HepG2 (cell line): ENCODE data around the gene RPL34. TPM values are rescaled to one million over a fixed set of nuclear protein-coding genes. Genes with fewer than 3 reads are reported as not detected.

Experiments
- ATAC-seq: fragments of 200-7000 bp; cut with Tn5 transposase; 3 replicates; pipeline ENCODE4 v1.9.1; 2020; ENCODE audit warnings: mild to moderate bottlenecking, moderate library complexity
- BruUV-seq: library from RNA; stranded (reverse); fragments of 400-500 nt; replicated peaks from 2 replicates; lab custom pipeline; 2021; lab: Mats Ljungman, UMichigan
- CTCF ChIA-PET: fragments of 300-600 bp; formaldehyde crosslinking; extraction: SDS; loops from one replicate; lab custom pipeline; 2021; ENCODE audit warnings: low total read pairs, inconsistent platforms, low intra/inter-chr PET ratio; lab: Yijun Ruan, JAX
- POLR2A ChIA-PET: fragments of 350-600 bp; sonication (Branson Sonifier 250); formaldehyde crosslinking; loops from one replicate; lab custom pipeline; 2020; ENCODE audit warnings: antibody characterized with exemption, inconsistent platforms; lab: Yijun Ruan, JAX
- DNase-seq: peaks from one replicate; pipeline ENCODE4 v3.0.0-alpha.2; 2015; ENCODE audit warnings: low spot score
- FAIRE-seq: peaks from 3 replicates; lab custom pipeline; 2011; peaks lifted over from hg19 to GRCh38; lab: Jason Lieb, UNC
- H2AFZ ChIP-seq: one replicate; pipeline ENCODE4 v1.6.1; 2011; ENCODE audit warnings: low read length, inconsistent platforms
- H3K27ac ChIP-seq: fragments of 300-600 bp; 3 replicates; pipeline ENCODE4 v1.8.0; 2011; ENCODE audit warnings: mixed run types, mild to moderate bottlenecking, mixed read lengths, low read length, inconsistent platforms; ENCODE audit not compliant: insufficient read depth; ENCODE audit errors: extremely low read length
- H3K27me3 ChIP-seq, 2 experiments: fragments of 200-600 bp in 1 of 2; 2 replicates in 1 of 2; 3 replicates in 1 of 2; pipeline versions ENCODE4 v1.6.0 to v1.8.0; 2011; ENCODE audit warnings: low read length in 2 of 2, mild to moderate bottlenecking in 2 of 2, moderate library complexity in 2 of 2, inconsistent platforms in 1 of 2; ENCODE audit not compliant: insufficient read depth in 2 of 2, control insufficient read depth in 1 of 2
- H3K36me3 ChIP-seq, 2 experiments: fragments of 200-600 bp in 1 of 2; replicated peaks in 1 of 2; 2 replicates in 1 of 2; 3 replicates in 1 of 2; pipeline versions ENCODE4 v1.5.1 to v1.8.0; 2011; ENCODE audit warnings: low read length in 2 of 2, inconsistent platforms in 1 of 2; ENCODE audit not compliant: insufficient read depth in 2 of 2, control insufficient read depth in 1 of 2
- H3K4me1 ChIP-seq: 2 replicates; pipeline ENCODE4 v1.5.1; 2012; ENCODE audit warnings: low read length, inconsistent platforms; ENCODE audit not compliant: insufficient read depth
- H3K4me2 ChIP-seq: 2 replicates; pipeline ENCODE4 v1.6.0; 2011; ENCODE audit warnings: low read depth, low read length, inconsistent platforms
- H3K4me3 ChIP-seq, 3 experiments: fragments of 200-600 bp in 1 of 3; sonication (generic), shearing (Covaris generic) in 1 of 3; replicated peaks in 1 of 3; 2 replicates each; pipeline ENCODE4 v1.5.1; 2011 to 2016; ENCODE audit warnings: low read length in 3 of 3, inconsistent platforms in 2 of 3, low read depth in 2 of 3, mild to moderate bottlenecking in 2 of 3, control low read depth in 1 of 3, mixed read lengths in 1 of 3; ENCODE audit not compliant: insufficient read depth in 1 of 3
- H3K79me2 ChIP-seq: one replicate; pipeline ENCODE4 v1.6.1; 2011; ENCODE audit warnings: low read length, inconsistent platforms; ENCODE audit not compliant: insufficient read depth
- H3K9ac ChIP-seq: 2 replicates; pipeline ENCODE4 v1.6.0; 2011; ENCODE audit warnings: mild to moderate bottlenecking, low read depth, low read length, inconsistent platforms; ENCODE audit not compliant: insufficient read depth
- H3K9me3 ChIP-seq: 2 replicates; pipeline ENCODE4 v1.5.1; 2012; ENCODE audit warnings: mild to moderate bottlenecking, low read length
- H4K20me1 ChIP-seq: 2 replicates; pipeline ENCODE4 v1.6.0; 2011; ENCODE audit warnings: inconsistent platforms, mild to moderate bottlenecking, low read length, moderate library complexity; ENCODE audit not compliant: insufficient read depth
- CBX5 ChIP-seq: sonication (generic); formaldehyde crosslinking; IDR thresholded peaks from 2 replicates; pipeline ENCODE4 v1.4.0; 2020; ENCODE audit warnings: missing genetic modification reagents, borderline replicate concordance
- MATR3 ChIP-seq: sonication (generic); formaldehyde crosslinking; IDR thresholded peaks from 2 replicates; pipeline ENCODE4 v1.4.0; 2020; ENCODE audit warnings: missing genetic modification reagents
- NR1H2 ChIP-seq: sonication (generic); formaldehyde crosslinking; IDR thresholded peaks from 2 replicates; pipeline ENCODE4 v1.8.1; 2022; ENCODE audit warnings: low read depth, missing genetic modification reagents, borderline replicate concordance
- SP4 ChIP-seq: sonication (generic); formaldehyde crosslinking; IDR thresholded peaks from 2 replicates; pipeline ENCODE4 v1.8.1; 2023; ENCODE audit warnings: mild to moderate bottlenecking, missing genetic modification reagents
- ZFP41 ChIP-seq: sonication (generic); formaldehyde crosslinking; IDR thresholded peaks from 2 replicates; pipeline ENCODE4 v1.4.0; 2020; ENCODE audit warnings: mild to moderate bottlenecking, missing genetic modification reagents, borderline replicate concordance
- ZNF263 ChIP-seq: sonication (generic); formaldehyde crosslinking; IDR thresholded peaks from 2 replicates; pipeline ENCODE4 v1.4.0; 2020; ENCODE audit warnings: missing genetic modification reagents
- ZNF331 ChIP-seq: sonication (generic); formaldehyde crosslinking; IDR thresholded peaks from 2 replicates; pipeline ENCODE4 v1.4.0; 2020; ENCODE audit warnings: missing genetic modification reagents
- WGBS: methylation state at CpG from one replicate; pipeline ENCODE4 v1.1.6; 2017; ENCODE audit warnings: low lambda C conversion rate; 5-methylcytosine and 5-hydroxymethylcytosine counted together
- in situ Hi-C: cut with HindIII; loops from 2 replicates; pipeline ENCODE4 v1.10.0; 2017; ENCODE audit warnings: low pct_unique_long_range_greater_than_20kb; ENCODE audit not compliant: extremely low pct_ligation_motif_present
- intact Hi-C: fragments of 100-400 bp; cut with micrococcal nuclease; formaldehyde crosslinking; loops from one replicate; pipeline ENCODE4 v1.10.0; 2022; ENCODE audit not compliant: unreplicated experiment
- polyA plus RNA-seq, 8 experiments: library from polyadenylated mRNA; depleted of rRNA in 3 of 8; stranded (reverse) in 7 of 8; unstranded in 1 of 8; fragments of >200 nt; fragmentation: Illumina TruSeq in 4 of 8; extraction: Trizol in 4 of 8; gene quantifications; 2 replicates each; pipeline versions ENCODE4 v1.2.1 to v1.2.3, GENCODE V29; 2011 to 2016; ENCODE audit warnings: low read depth in 4 of 8, missing spikeins in 1 of 8, mixed read lengths in 1 of 8; ENCODE audit not compliant: insufficient read depth in 1 of 8
- total RNA-seq, 5 experiments: library from RNA; depleted of rRNA; stranded (reverse); fragments of >200 nt; fragmentation: Illumina TruSeq; extraction: Trizol; gene quantifications; 2 replicates each; pipeline ENCODE4 v1.2.3, GENCODE V29; 2016; ENCODE audit warnings: low read depth in 1 of 5
- TF ChIP-seq, protein P1 (sequence below): sonication (generic); formaldehyde crosslinking; IDR thresholded peaks from 2 replicates; pipeline ENCODE4 v1.4.0; 2020; ENCODE audit warnings: mild to moderate bottlenecking, missing genetic modification reagents
- TF ChIP-seq, protein P2 (sequence below): sonication (generic); formaldehyde crosslinking; IDR thresholded peaks from 2 replicates; pipeline ENCODE4 v1.4.0; 2020; ENCODE audit warnings: missing genetic modification reagents
- TF ChIP-seq, protein P3 (sequence below): sonication (generic); formaldehyde crosslinking; IDR thresholded peaks from 2 replicates; pipeline ENCODE4 v1.4.0; 2020; ENCODE audit warnings: missing genetic modification reagents, borderline replicate concordance

The RPL34 gene
- total and polyA plus RNA-seq, 2 of the 13 experiments (the other 11 are each of a cell fraction or from before 2014, with no cell fraction given): 2,235 to 3,985 TPM

DNA sequence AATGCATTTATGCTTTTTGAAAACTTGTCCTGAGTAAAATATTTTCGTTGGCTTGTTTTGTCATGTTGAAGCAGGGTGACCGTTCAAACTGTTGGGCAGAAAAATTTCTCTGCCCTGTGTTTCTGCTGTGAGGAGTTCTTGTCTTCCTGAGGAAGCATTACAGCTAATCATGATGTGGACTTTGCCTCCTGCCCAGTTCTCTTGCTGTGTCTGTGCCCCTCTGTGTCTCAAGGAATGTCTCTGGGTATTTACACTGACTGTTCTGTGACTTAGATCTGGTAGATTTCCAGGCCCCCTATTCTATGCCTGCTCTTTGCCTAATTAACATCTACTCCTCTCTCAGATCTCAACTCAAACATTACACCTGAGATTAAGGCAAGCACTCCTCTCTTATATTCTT, 30.4 kb upstream of the RPL34 start (continued):
- TF ChIP-seq, protein P1, sequence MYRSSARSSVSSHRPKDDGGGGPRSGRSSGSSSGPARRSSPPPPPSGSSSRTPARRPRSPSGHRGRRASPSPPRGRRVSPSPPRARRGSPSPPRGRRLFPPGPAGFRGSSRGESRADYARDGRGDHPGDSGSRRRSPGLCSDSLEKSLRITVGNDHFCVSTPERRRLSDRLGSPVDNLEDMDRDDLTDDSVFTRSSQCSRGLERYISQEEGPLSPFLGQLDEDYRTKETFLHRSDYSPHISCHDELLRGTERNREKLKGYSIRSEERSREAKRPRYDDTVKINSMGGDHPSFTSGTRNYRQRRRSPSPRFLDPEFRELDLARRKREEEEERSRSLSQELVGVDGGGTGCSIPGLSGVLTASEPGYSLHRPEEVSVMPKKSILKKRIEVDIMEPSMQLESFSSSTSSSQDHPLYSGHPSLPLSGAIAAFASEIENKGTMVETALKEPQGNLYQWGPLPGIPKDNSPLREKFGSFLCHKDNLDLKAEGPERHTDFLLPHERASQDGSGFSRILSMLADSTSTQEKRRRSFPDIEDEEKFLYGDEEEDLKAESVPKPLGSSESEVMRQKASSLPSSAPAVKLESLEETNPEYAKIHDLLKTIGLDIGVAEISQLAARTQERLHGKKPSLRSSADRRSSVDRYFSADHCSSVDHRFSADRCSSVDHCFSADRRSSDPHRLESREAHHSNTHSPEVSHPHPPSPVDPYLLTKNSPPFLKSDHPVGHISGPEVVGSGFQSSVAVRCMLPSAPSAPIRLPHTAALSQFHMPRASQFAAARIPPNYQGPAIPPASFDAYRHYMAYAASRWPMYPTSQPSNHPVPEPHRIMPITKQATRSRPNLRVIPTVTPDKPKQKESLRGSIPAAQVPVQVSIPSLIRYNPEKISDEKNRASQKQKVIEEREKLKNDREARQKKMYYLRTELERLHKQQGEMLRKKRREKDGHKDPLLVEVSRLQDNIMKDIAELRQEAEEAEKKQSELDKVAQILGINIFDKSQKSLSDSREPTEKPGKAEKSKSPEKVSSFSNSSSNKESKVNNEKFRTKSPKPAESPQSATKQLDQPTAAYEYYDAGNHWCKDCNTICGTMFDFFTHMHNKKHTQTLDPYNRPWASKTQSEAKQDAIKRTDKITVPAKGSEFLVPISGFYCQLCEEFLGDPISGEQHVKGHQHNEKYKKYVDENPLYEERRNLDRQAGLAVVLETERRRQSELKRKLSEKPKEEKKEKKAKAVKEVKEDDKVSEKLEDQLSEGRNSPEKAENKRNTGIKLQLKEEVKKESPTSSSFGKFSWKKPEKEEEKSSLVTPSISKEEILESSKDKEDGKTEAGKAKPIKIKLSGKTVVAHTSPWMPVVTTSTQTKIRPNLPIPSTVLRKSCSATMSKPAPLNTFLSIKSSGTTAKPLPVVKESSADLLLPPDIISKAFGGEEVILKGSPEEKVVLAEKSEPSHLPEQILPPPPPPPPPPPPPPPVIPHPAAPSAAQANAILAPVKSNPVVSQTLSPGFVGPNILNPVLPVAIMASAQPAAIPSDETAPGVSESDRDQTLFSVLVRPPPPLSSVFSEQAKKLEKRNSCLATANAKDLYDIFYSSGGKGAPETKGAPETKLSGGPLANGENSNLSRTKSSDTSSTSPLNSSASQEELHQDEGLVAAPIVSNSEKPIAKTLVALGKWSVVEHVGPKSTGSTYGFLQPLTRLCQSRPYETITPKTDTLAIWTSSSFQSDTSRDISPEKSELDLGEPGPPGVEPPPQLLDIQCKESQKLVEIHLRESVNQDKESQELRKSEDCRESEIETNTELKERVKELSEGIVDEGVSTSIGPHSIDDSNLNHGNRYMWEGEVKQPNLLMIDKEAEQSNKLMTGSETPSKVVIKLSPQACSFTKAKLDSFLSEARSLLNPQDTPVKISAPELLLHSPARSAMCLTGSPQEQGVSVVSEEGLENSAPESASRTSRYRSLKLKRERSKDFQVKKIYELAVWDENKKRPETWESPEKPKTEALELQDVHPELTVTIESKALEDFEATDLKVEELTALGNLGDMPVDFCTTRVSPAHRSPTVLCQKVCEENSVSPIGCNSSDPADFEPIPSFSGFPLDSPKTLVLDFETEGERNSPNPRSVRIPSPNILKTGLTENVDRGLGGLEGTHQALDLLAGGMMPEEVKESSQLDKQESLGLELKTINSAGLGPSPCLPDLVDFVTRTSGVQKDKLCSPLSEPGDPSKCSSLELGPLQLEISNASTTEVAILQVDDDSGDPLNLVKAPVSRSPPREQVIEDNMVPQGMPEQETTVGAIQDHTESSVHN (CRISPR knock-in tag): no peak
- TF ChIP-seq MATR3: no peak
- TF ChIP-seq CBX5 (CRISPR knock-in tag): no peak

DNA sequence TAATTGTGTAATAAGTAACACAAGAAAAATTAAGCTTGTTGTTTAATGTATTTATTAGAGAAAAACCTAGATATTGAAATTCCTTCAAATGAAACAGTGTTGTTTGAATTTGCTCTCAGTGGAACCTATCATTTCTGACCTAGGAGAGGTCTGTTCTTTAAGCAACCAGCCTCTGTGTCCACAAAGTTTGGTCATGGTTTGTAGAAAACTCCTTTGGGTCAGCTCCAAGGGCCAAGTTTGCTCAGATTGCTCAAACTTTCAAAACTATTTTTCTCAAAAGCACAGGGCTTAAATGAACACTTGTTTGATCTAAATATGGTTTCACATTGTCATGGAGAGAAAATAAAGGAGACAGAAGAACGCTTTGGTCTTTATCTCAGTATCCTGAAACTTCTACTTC, 29.6 kb upstream of the RPL34 start:
- Histone ChIP-seq H3K4me2 (no peak overlapping the region), H4K20me1 (no peaks in the 10 kb centered on the region), H3K9ac (no peak overlapping the region), H3K36me3 (no peaks in the 10 kb centered on the region), H3K4me3 (no peak overlapping the region), H3K79me2 (no peaks in the 10 kb centered on the region), H3K9me3 (no peaks in the 10 kb centered on the region), H3K4me1 (peaks cover 28% of the 10 kb centered on the region), H3K27me3 (peaks cover 0 to 5% of the 10 kb centered on the region in 2 experiments; a peak in 1 of 5 replicates), H3K27ac (no peak overlapping the region), H2AFZ (no peak overlapping the region)
- BruUV-seq: no TSS peak
- WGBS: 10% methylated on average over 1 of the region's 1 CpG
- ChIA-PET CTCF (no interaction called here), POLR2A (no interaction called here)
- FAIRE-seq: no peak
- intact Hi-C loops (no loop called here), in situ Hi-C loops (no loop called here)
- no peak for DNase-seq
- ATAC-seq: no peak
- TF ChIP-seq ZNF263 (CRISPR knock-in tag) (no peak), NR1H2 (CRISPR knock-in tag) (no peak), SP4 (CRISPR knock-in tag) (no peak), ZNF331 (CRISPR knock-in tag) (no peak), ZFP41 (CRISPR knock-in tag) (no peak)
- TF ChIP-seq, protein P2, sequence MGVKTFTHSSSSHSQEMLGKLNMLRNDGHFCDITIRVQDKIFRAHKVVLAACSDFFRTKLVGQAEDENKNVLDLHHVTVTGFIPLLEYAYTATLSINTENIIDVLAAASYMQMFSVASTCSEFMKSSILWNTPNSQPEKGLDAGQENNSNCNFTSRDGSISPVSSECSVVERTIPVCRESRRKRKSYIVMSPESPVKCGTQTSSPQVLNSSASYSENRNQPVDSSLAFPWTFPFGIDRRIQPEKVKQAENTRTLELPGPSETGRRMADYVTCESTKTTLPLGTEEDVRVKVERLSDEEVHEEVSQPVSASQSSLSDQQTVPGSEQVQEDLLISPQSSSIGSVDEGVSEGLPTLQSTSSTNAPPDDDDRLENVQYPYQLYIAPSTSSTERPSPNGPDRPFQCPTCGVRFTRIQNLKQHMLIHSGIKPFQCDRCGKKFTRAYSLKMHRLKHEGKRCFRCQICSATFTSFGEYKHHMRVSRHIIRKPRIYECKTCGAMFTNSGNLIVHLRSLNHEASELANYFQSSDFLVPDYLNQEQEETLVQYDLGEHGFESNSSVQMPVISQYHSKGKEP: no peak
- TF ChIP-seq, protein P3, sequence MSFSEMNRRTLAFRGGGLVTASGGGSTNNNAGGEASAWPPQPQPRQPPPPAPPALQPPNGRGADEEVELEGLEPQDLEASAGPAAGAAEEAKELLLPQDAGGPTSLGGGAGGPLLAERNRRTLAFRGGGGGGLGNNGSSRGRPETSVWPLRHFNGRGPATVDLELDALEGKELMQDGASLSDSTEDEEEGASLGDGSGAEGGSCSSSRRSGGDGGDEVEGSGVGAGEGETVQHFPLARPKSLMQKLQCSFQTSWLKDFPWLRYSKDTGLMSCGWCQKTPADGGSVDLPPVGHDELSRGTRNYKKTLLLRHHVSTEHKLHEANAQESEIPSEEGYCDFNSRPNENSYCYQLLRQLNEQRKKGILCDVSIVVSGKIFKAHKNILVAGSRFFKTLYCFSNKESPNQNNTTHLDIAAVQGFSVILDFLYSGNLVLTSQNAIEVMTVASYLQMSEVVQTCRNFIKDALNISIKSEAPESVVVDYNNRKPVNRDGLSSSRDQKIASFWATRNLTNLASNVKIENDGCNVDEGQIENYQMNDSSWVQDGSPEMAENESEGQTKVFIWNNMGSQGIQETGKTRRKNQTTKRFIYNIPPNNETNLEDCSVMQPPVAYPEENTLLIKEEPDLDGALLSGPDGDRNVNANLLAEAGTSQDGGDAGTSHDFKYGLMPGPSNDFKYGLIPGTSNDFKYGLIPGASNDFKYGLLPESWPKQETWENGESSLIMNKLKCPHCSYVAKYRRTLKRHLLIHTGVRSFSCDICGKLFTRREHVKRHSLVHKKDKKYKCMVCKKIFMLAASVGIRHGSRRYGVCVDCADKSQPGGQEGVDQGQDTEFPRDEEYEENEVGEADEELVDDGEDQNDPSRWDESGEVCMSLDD (CRISPR knock-in tag): no peak
